ENCODE measurements around the gene ABLIM1. TPM values are rescaled to one million over a fixed set of nuclear protein-coding genes. Genes with fewer than 3 reads are reported as not detected.

ABLIM1 gene
- total RNA-seq, 1 experiment from 2014 or later = 62.1 TPM

DNA sequence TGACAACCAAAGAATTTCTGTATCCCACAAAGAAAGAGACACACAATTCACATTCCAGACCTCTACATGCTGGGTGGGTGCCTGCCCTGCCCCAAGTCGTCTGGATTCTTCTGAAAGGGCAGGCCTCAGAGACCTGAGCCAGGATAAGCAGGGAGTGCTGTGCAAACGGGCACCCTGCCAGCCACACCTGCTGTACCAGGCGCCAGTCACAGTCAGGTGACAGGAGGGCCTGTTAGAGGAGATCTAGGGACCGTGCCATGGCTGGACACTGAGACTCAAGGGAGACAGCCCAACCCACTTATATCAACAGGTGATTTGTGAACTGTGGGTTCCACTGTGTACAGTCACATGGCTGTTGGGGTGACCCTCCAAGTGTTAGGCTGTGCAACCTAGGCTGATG, 150.6 kb downstream of the ABLIM1 start (continued):
- TF ChIP-seq, protein P1, sequence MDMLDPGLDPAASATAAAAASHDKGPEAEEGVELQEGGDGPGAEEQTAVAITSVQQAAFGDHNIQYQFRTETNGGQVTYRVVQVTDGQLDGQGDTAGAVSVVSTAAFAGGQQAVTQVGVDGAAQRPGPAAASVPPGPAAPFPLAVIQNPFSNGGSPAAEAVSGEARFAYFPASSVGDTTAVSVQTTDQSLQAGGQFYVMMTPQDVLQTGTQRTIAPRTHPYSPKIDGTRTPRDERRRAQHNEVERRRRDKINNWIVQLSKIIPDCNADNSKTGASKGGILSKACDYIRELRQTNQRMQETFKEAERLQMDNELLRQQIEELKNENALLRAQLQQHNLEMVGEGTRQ (CRISPR knock-in tag; IDR thresholded peaks at IDR 0.05) = no peak
- TF ChIP-seq OVOL2 (CRISPR knock-in tag; IDR thresholded peaks at IDR 0.05; ENCODE audit: borderline replicate concordance) = no peak

DNA sequence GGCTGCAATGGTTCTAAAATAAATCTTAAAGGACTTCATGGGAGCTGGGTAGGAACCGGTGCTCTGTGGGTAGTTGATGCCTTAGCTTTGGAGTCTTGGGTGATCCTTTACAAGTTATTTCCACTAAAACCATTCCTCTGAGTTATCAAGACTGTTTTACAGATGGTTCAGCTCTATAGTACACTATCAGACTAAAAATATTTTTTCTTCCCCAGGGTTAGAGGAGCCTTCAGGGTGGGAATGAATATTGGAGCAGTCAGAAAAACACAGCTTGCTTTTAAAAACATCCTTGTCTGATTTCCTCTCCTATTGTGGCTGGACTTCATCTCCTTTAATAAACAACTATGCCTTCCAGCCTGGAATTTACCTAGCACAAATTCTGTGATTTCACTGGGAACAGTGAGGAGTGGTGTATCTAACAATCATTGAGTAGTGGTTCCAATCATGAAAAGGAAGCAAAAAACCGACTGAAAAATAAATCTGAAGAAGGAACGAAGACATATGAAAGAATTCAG, 151.1 kb downstream of the ABLIM1 start:
- no peak overlapping the region for H3K27ac Mint-ChIP-seq
- ChIA-PET POLR2A (interaction anchor here (1.2 kb wide), 1 partner anchor 9 kb away, joined by 3 read pairs; no protein-coding TSS in a partner anchor), CTCF (interaction anchor here (1.3 kb wide), 1 partner anchor 10 kb away, joined by 5 read pairs; no protein-coding TSS in a partner anchor)
- TF ChIP-seq ZNF423 (CRISPR knock-in tag; IDR thresholded peaks at IDR 0.05) (no peak), ZNF671 (CRISPR knock-in tag; IDR thresholded peaks at IDR 0.05) (no peak), TEAD4 (CRISPR knock-in tag; IDR thresholded peaks at IDR 0.05) (no peak), FOXJ3 (CRISPR knock-in tag; IDR thresholded peaks at IDR 0.05; ENCODE audit: borderline replicate concordance) (no peak), ZNF416 (CRISPR knock-in tag; IDR thresholded peaks at IDR 0.05) (no peak), ZNF138 (CRISPR knock-in tag; conservative IDR thresholded peaks at IDR 0.05) (no peak), ZNF317 (CRISPR knock-in tag; IDR thresholded peaks at IDR 0.05; ENCODE audit: borderline replicate concordance, low read depth) (no peak), ZNF263 (CRISPR knock-in tag; IDR thresholded peaks at IDR 0.05; ENCODE audit: low read depth) (no peak)
- peaks cover 29% of the 10 kb centered on the region for H3K4me1 Mint-ChIP-seq
- H3K27me3 Mint-ChIP-seq (ENCODE audit: low read depth) = no peaks in the 10 kb centered on the region
- no peak overlapping the region for H3K4me3 Mint-ChIP-seq
- ATAC-seq = no peak
- H3K9me3 Mint-ChIP-seq = peaks cover 6% of the 10 kb centered on the region
- H3K36me3 Mint-ChIP-seq = no peaks in the 10 kb centered on the region
- no peak for DNase-seq (ENCODE audit: low spot score)

DNA sequence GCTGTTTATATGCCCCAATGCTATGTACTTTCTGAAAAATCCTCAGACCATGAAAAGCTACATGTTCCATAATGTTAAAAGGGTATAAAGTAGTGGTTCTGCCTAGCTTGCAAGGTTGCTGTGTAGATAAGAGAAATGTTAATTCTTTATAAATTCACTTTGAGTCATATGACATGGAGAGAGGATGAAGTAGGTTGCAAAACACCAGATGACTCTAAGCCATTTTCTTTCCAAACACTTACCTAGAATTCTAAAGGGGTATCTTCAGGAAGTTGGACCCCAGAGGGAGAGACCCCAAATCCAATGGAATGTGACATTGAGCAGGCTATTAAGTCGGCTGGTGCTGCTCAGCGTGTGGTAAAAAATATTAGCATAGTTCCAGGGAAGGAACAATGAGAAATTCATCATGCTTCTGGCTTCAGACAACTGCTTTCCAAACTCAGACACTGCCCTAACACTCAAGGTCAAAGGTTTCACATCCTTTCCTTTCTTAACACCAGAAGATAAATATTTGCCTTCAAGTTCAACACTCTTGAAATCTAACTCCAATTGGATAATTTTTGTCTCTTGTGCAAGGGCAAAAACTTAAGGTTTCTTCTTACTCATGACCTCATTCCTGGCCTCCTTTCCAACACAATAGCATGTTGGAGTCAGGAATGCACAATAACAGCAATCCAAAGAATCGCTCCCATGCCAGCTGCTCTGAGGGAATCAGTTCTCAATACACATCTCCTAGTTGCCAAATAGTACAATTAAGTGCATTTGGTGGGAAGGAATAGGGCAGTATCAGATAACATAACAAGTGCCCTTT, 153.1 kb downstream of the ABLIM1 start:
- no peaks in the 10 kb centered on the region for H3K27me3 Mint-ChIP-seq (ENCODE audit: low read depth)
- DNase-seq (ENCODE audit: low spot score) (no peak), ATAC-seq (peak; percentile 57)
- no peaks in the 10 kb centered on the region for H3K36me3 Mint-ChIP-seq
- TF ChIP-seq CBFB (CRISPR knock-in tag; IDR thresholded peaks at IDR 0.05; ENCODE audit: low read depth) (no peak), OVOL2 (CRISPR knock-in tag; IDR thresholded peaks at IDR 0.05; ENCODE audit: borderline replicate concordance) (no peak), RORB (CRISPR knock-in tag; IDR thresholded peaks at IDR 0.05) (no peak), NR2C2 (CRISPR knock-in tag; IDR thresholded peaks at IDR 0.05) (no peak), KAT7 (CRISPR knock-in tag; IDR thresholded peaks at IDR 0.05; ENCODE audit: borderline replicate concordance) (no peak), ZNF423 (CRISPR knock-in tag; IDR thresholded peaks at IDR 0.05) (no peak), ZNF121 (CRISPR knock-in tag; IDR thresholded peaks at IDR 0.05) (no peak), GRHL2 (CRISPR knock-in tag; IDR thresholded peaks at IDR 0.05; ENCODE audit: insufficient replicate concordance, severe bottlenecking) (no peak), TEAD1 (CRISPR knock-in tag; IDR thresholded peaks at IDR 0.05) (no peak), CREB1 (CRISPR knock-in tag; IDR thresholded peaks at IDR 0.05) (no peak), MXD4 (CRISPR knock-in tag; IDR thresholded peaks at IDR 0.05; ENCODE audit: borderline replicate concordance) (no peak), ZNF219 (CRISPR knock-in tag; IDR thresholded peaks at IDR 0.05; ENCODE audit: borderline replicate concordance) (no peak)
- TF ChIP-seq, protein P2, sequence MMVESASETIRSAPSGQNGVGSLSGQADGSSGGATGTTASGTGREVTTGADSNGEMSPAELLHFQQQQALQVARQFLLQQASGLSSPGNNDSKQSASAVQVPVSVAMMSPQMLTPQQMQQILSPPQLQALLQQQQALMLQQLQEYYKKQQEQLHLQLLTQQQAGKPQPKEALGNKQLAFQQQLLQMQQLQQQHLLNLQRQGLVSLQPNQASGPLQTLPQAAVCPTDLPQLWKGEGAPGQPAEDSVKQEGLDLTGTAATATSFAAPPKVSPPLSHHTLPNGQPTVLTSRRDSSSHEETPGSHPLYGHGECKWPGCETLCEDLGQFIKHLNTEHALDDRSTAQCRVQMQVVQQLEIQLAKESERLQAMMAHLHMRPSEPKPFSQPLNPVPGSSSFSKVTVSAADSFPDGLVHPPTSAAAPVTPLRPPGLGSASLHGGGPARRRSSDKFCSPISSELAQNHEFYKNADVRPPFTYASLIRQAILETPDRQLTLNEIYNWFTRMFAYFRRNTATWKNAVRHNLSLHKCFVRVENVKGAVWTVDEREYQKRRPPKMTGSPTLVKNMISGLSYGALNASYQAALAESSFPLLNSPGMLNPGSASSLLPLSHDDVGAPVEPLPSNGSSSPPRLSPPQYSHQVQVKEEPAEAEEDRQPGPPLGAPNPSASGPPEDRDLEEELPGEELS (CRISPR knock-in tag; IDR thresholded peaks at IDR 0.05) = no peak
- TF ChIP-seq, protein P3, sequence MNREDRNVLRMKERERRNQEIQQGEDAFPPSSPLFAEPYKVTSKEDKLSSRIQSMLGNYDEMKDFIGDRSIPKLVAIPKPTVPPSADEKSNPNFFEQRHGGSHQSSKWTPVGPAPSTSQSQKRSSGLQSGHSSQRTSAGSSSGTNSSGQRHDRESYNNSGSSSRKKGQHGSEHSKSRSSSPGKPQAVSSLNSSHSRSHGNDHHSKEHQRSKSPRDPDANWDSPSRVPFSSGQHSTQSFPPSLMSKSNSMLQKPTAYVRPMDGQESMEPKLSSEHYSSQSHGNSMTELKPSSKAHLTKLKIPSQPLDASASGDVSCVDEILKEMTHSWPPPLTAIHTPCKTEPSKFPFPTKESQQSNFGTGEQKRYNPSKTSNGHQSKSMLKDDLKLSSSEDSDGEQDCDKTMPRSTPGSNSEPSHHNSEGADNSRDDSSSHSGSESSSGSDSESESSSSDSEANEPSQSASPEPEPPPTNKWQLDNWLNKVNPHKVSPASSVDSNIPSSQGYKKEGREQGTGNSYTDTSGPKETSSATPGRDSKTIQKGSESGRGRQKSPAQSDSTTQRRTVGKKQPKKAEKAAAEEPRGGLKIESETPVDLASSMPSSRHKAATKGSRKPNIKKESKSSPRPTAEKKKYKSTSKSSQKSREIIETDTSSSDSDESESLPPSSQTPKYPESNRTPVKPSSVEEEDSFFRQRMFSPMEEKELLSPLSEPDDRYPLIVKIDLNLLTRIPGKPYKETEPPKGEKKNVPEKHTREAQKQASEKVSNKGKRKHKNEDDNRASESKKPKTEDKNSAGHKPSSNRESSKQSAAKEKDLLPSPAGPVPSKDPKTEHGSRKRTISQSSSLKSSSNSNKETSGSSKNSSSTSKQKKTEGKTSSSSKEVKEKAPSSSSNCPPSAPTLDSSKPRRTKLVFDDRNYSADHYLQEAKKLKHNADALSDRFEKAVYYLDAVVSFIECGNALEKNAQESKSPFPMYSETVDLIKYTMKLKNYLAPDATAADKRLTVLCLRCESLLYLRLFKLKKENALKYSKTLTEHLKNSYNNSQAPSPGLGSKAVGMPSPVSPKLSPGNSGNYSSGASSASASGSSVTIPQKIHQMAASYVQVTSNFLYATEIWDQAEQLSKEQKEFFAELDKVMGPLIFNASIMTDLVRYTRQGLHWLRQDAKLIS (CRISPR knock-in tag; IDR thresholded peaks at IDR 0.05; ENCODE audit: borderline replicate concordance) = no peak
- TF ChIP-seq, protein P4, sequence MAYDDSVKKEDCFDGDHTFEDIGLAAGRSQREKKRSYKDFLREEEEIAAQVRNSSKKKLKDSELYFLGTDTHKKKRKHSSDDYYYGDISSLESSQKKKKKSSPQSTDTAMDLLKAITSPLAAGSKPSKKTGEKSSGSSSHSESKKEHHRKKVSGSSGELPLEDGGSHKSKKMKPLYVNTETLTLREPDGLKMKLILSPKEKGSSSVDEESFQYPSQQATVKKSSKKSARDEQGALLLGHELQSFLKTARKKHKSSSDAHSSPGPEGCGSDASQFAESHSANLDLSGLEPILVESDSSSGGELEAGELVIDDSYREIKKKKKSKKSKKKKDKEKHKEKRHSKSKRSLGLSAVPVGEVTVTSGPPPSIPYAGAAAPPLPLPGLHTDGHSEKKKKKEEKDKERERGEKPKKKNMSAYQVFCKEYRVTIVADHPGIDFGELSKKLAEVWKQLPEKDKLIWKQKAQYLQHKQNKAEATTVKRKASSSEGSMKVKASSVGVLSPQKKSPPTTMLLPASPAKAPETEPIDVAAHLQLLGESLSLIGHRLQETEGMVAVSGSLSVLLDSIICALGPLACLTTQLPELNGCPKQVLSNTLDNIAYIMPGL (CRISPR knock-in tag; IDR thresholded peaks at IDR 0.05) = no peak
- H3K4me3 Mint-ChIP-seq = no peak overlapping the region
- H3K9me3 Mint-ChIP-seq = peaks cover 8% of the 10 kb centered on the region
- H3K4me1 Mint-ChIP-seq = peaks cover 29% of the 10 kb centered on the region
- POLR2A ChIA-PET = no interaction called here
- H3K27ac Mint-ChIP-seq = peak overlapping the region; percentile 42; the same call in 1 of the 2 replicates
- CTCF ChIA-PET = interaction anchor here (1.3 kb wide), 1 partner anchor 46 kb away, joined by 4 read pairs; no protein-coding TSS in a partner anchor
